ENCODE results near the gene NR6A1. TPM values are rescaled to one million over a fixed set of nuclear protein-coding genes. Genes with fewer than 3 reads are reported as not detected.
A peak's percentile ranks its signal among the peaks of the same experiment; 100 is the strongest.
"Not testable (repeated sequence)": the region's sequence is repeated elsewhere in the genome, so short reads cannot be mapped to it uniquely, and the experiment has no call there.

NR6A1 gene
- polyA plus RNA-seq, 6 donors from 2014 or later, result 0.08 to 0.11 TPM; not detected in 4

GRCh38 chr9:124618476-124618875, 152.6 kb downstream of the NR6A1 start:
- Mint-ChIP-seq H3K27me3 (no peaks in the 10 kb centered on the region), H3K27ac (no peak overlapping the region), H3K4me3 (no peak overlapping the region), H3K9me3 (no peaks in the 10 kb centered on the region), H3K36me3 (no peaks in the 10 kb centered on the region), H3K4me1 (no peaks in the 10 kb centered on the region)
- ATAC-seq (ENCODE audit: low read depth in 2 of 2) (no peak), DNase-seq (no peak)

- ATAC-seq (ENCODE audit: low read depth in 2 of 2), result peak; percentile 75 to 81
- no peaks in the 10 kb centered on the region for H3K4me1 Mint-ChIP-seq
- peak overlapping the region in 1 of 8 donors; percentile 17 for H3K4me3 Mint-ChIP-seq
- H3K9me3 Mint-ChIP-seq, result no peaks in the 10 kb centered on the region
- no peaks in the 10 kb centered on the region for H3K27me3 Mint-ChIP-seq
- H3K27ac Mint-ChIP-seq, result no peak overlapping the region
- H3K36me3 Mint-ChIP-seq, result no peaks in the 10 kb centered on the region
- DNase-seq, result peak; percentile 55
These were observed 153.5 kb downstream of the NR6A1 start for GRCh38 chr9:124617477-124618141.

DNA sequence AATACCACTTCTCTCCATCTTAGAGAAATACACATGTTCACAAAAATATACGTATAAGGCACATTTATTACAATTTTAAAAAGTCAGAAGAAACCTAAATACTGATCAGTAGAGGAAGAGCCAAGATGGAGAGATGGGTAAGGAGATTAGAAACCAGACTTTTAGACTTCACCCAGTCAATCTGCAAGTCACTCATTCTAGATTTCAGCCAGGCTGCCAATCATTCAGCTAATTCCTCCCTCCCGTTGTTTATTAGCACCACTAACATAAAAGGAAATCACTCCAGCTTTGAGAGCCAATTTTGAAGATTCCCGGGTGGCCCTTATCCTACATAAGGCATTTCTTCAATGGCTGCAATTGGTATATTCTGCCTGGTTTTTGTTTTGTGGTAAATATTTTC, 154.2 kb downstream of the NR6A1 start:
- Mint-ChIP-seq H3K4me1 (no peaks in the 10 kb centered on the region), H3K36me3 (no peaks in the 10 kb centered on the region)
- ATAC-seq (ENCODE audit: low read depth in 2 of 2), result no peak

GRCh38 chr9:124615840-124616239, 155.3 kb downstream of the NR6A1 start:
- H3K9me3 Mint-ChIP-seq; H3K4me3 Mint-ChIP-seq; H3K4me1 Mint-ChIP-seq; H3K27ac Mint-ChIP-seq; H3K36me3 Mint-ChIP-seq; DNase-seq; ATAC-seq (ENCODE audit: low read depth in 2 of 2); H3K27me3 Mint-ChIP-seq: not testable (repeated sequence)

More for the DNA sequence above, 154.2 kb downstream of the NR6A1 start:
- Mint-ChIP-seq H3K27me3 (no peaks in the 10 kb centered on the region), H3K27ac (no peak overlapping the region), H3K4me3 (no peak overlapping the region), H3K9me3 (no peaks in the 10 kb centered on the region)
- DNase-seq, result no peak

GRCh38 chr9:124615100-124615742, 155.9 kb downstream of the NR6A1 start:
- H3K9me3 Mint-ChIP-seq, result no peaks in the 10 kb centered on the region
- no peaks in the 10 kb centered on the region for H3K27me3 Mint-ChIP-seq
- no peak for DNase-seq

GRCh38 chr9:124613849-124614248, 157.3 kb downstream of the NR6A1 start:
- no peak overlapping the region for H3K4me3 Mint-ChIP-seq
- H3K36me3 Mint-ChIP-seq, result no peaks in the 10 kb centered on the region
- H3K9me3 Mint-ChIP-seq, result no peaks in the 10 kb centered on the region
- no peaks in the 10 kb centered on the region for H3K4me1 Mint-ChIP-seq
- DNase-seq (no peak), ATAC-seq (ENCODE audit: low read depth in 2 of 2) (no peak)
- no peaks in the 10 kb centered on the region for H3K27me3 Mint-ChIP-seq
- H3K27ac Mint-ChIP-seq, result no peak overlapping the region

More at GRCh38 chr9:124615100-124615742, 155.9 kb downstream of the NR6A1 start:
- H3K4me3 Mint-ChIP-seq, result no peak overlapping the region
- ATAC-seq (ENCODE audit: low read depth in 2 of 2), result no peak
- H3K36me3 Mint-ChIP-seq, result no peaks in the 10 kb centered on the region
- H3K27ac Mint-ChIP-seq, result no peak overlapping the region
- no peaks in the 10 kb centered on the region for H3K4me1 Mint-ChIP-seq

- Mint-ChIP-seq H3K27ac (peak overlapping the region in 1 of 6 donors; percentile 17), H3K36me3 (no peaks in the 10 kb centered on the region), H3K27me3 (no peaks in the 10 kb centered on the region), H3K9me3 (no peaks in the 10 kb centered on the region), H3K4me1 (no peaks in the 10 kb centered on the region), H3K4me3 (no peak overlapping the region)
- no peak for DNase-seq
- ATAC-seq (ENCODE audit: low read depth in 2 of 2), result no peak
These were observed 160.0 kb downstream of the NR6A1 start for GRCh38 chr9:124611106-124611505.

DNA sequence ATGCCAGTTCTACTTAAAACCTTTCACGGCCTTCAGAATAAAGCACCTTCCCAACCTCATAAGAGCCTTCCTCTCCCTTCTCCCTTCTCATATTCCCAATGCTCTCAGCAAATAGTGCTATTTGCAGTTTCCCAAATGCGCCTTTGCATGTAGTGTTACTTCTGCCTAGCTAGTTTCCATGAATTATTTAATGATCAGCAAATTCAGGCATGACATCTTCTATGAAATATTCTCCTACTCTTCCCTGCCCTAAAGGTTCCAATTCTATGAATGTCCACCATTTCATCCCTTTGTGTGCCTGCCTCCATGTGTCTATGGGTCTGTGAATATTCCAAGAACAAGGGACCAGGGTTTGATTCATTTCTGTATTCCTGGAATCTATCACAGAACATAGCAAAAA, 165.1 kb downstream of the NR6A1 start:
- H3K4me3 Mint-ChIP-seq, result no peak overlapping the region
- H3K36me3 Mint-ChIP-seq, result no peaks in the 10 kb centered on the region
- DNase-seq (no peak), ATAC-seq (ENCODE audit: low read depth in 2 of 2) (no peak)
- H3K9me3 Mint-ChIP-seq, result no peaks in the 10 kb centered on the region
- no peaks in the 10 kb centered on the region for H3K27me3 Mint-ChIP-seq
- H3K27ac Mint-ChIP-seq, result no peak overlapping the region
- H3K4me1 Mint-ChIP-seq, result no peaks in the 10 kb centered on the region

DNA sequence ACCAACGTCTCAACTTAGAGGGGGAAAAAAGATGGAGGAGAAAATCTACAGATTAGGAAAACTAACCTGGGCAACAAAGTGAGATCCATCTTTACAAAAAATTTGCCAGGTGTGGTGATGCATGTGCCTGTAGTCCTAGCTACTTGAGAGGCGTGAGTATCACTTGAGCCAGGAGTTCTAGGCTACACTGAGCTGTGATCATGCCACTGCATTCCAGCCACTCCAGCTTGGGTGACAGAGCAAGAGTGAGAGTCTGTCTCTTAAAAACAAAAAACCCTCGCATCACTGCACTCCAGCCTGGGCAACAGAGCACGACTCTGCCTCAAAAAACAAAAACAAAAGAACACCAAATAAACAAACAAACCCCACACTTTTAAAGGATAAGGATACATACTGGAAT, 165.9 kb downstream of the NR6A1 start:
- no peaks in the 10 kb centered on the region for H3K9me3 Mint-ChIP-seq
- no peak overlapping the region for H3K4me3 Mint-ChIP-seq
- H3K27me3 Mint-ChIP-seq, result no peaks in the 10 kb centered on the region
- H3K27ac Mint-ChIP-seq, result no peak overlapping the region
- ATAC-seq (ENCODE audit: low read depth in 2 of 2), result no peak
- no peaks in the 10 kb centered on the region for H3K4me1 Mint-ChIP-seq
- H3K36me3 Mint-ChIP-seq, result no peaks in the 10 kb centered on the region
- DNase-seq, result no peak

- Mint-ChIP-seq H3K4me1 (no peaks in the 10 kb centered on the region), H3K27ac (peak overlapping the region in 1 of 6 donors; percentile 34), H3K36me3 (no peaks in the 10 kb centered on the region), H3K27me3 (no peaks in the 10 kb centered on the region), H3K9me3 (no peaks in the 10 kb centered on the region), H3K4me3 (no peak overlapping the region)
- ATAC-seq (ENCODE audit: low read depth in 2 of 2) (no peak), DNase-seq (no peak)
These were observed 168.5 kb downstream of the NR6A1 start for GRCh38 chr9:124602632-124603031.

- Mint-ChIP-seq H3K27me3 (no peaks in the 10 kb centered on the region), H3K4me3 (no peak overlapping the region), H3K27ac (no peak overlapping the region), H3K4me1 (no peaks in the 10 kb centered on the region), H3K36me3 (no peaks in the 10 kb centered on the region), H3K9me3 (no peaks in the 10 kb centered on the region)
- DNase-seq (no peak), ATAC-seq (ENCODE audit: low read depth in 2 of 2) (no peak)
These were observed 168.9 kb downstream of the NR6A1 start for GRCh38 chr9:124602204-124602603.

DNA sequence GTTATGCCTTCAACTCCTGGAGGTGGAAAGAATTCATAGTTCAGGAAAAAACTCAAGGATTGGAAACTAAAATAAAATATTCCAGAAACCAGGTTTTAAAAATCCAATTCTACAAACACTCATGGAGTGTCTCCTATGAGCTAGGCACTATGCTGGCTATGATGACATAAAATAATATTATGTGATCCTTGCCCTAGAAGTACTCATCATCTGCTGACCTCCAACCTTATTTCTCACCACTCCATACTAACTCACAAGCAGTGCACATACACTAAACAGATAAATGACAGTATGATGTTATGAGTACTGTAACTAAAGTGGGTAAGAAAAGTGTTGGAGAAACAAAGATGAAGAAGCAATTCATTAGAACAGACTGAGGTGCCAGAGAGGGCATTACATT, 170.7 kb downstream of the NR6A1 start:
- no peak overlapping the region for H3K27ac Mint-ChIP-seq
- no peaks in the 10 kb centered on the region for H3K9me3 Mint-ChIP-seq
- DNase-seq (no peak), ATAC-seq (ENCODE audit: low read depth in 2 of 2) (no peak)
- no peak overlapping the region for H3K4me3 Mint-ChIP-seq
- H3K36me3 Mint-ChIP-seq, result no peaks in the 10 kb centered on the region
- no peaks in the 10 kb centered on the region for H3K27me3 Mint-ChIP-seq
- no peaks in the 10 kb centered on the region for H3K4me1 Mint-ChIP-seq

- Mint-ChIP-seq H3K27ac (no peak overlapping the region), H3K36me3 (no peaks in the 10 kb centered on the region), H3K4me3 (peak overlapping the region in 1 of 8 donors; percentile 32)
These were observed 171.9 kb downstream of the NR6A1 start for GRCh38 chr9:124599121-124599795.

GRCh38 chr9:124598048-124598447, 173.1 kb downstream of the NR6A1 start:
- H3K27ac Mint-ChIP-seq, result no peak overlapping the region
- peaks cover 0 to 10% (median 0%) of the 10 kb centered on the region in 3 donors for H3K27me3 Mint-ChIP-seq
- no peak overlapping the region for H3K4me3 Mint-ChIP-seq
- no peaks in the 10 kb centered on the region for H3K9me3 Mint-ChIP-seq
- H3K36me3 Mint-ChIP-seq, result no peaks in the 10 kb centered on the region
- ATAC-seq (ENCODE audit: low read depth in 2 of 2), result no peak
- H3K4me1 Mint-ChIP-seq, result peaks cover 0 to 4% (median 0%) of the 10 kb centered on the region in 3 donors
- DNase-seq, result no peak

More at GRCh38 chr9:124599121-124599795, 171.9 kb downstream of the NR6A1 start:
- ATAC-seq (ENCODE audit: low read depth in 2 of 2) (no peak), DNase-seq (no peak)
- H3K4me1 Mint-ChIP-seq, result no peaks in the 10 kb centered on the region
- H3K27me3 Mint-ChIP-seq, result no peaks in the 10 kb centered on the region
- H3K9me3 Mint-ChIP-seq, result no peaks in the 10 kb centered on the region

All from naive B cell (primary cell).